Stimulated activated CD8-positive, alpha-beta memory T cell treated with anti-CD3 and anti-CD28 coated beads, Interleukin-12 subunit alpha, Interleukin-12 subunit beta, amount 100 ng/mL, for 1 hour (primary cell): ENCODE results near the gene ZXDC.

ENCODE experiments used
- DNase-seq: peaks from one replicate; pipeline ENCODE4 v3.0.0-alpha.2; 2020; ENCODE audit warnings: low read depth

ZXDC gene

GRCh38 chr3:126415661-126416591, 59.8 kb downstream of the ZXDC start:
- no peak for DNase-seq

DNA sequence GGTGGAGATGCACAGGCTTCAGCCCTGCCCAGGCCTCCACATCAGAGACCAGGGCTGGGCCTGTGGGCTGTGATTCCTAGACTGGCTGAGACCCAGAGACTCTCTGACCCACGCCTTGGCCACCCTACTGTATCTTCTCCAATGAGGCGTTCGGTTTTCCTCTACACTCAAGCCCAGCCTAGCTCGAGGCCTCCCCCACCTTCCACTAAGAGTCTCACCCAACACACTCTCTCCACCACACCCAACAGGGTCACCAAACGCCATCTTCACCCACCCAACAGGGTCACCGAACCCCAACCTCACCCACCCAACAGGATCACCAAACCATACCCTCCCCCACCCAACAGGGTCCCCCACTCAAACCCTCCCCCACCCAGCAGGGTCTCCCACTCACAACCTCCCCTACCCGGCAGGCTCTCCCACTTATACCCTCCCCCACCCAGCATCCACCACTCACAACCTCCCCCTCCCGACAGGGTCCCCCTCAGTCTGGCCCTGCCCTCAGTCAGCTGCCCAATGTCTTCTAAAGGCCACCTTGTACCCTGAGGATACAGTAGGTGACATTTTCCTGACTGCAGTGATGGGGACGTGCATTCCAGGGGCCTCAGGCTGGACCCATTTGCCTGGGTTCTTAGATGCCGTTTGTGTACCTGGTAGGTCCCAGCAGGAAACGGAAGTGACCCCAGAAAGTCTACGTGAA, 60.6 kb downstream of the ZXDC start:
- DNase-seq, result no peak

DNA sequence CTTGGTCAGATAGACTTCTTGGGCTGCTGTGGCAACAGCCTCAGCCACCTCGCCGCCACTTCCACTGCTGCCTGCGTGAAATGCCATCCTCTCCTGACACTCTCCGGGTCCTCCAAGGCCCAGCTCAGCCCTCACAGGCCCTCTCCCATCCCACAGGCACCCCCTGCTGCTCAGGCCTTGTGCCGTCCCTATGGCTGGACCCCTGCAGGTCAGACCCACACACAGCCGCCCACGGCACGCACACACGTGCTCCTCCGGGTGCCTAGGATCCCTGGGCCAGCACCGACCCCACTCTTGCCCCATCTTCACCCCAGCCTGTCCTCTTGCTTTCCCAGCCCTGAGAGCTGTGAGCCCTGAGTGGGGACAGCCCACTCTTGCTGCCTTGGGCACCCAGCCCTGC, 61.3 kb downstream of the ZXDC start:
- no peak for DNase-seq

- no peak for DNase-seq
Observed at GRCh38 chr3:126413693-126414080, 62.0 kb downstream of the ZXDC start.

DNA sequence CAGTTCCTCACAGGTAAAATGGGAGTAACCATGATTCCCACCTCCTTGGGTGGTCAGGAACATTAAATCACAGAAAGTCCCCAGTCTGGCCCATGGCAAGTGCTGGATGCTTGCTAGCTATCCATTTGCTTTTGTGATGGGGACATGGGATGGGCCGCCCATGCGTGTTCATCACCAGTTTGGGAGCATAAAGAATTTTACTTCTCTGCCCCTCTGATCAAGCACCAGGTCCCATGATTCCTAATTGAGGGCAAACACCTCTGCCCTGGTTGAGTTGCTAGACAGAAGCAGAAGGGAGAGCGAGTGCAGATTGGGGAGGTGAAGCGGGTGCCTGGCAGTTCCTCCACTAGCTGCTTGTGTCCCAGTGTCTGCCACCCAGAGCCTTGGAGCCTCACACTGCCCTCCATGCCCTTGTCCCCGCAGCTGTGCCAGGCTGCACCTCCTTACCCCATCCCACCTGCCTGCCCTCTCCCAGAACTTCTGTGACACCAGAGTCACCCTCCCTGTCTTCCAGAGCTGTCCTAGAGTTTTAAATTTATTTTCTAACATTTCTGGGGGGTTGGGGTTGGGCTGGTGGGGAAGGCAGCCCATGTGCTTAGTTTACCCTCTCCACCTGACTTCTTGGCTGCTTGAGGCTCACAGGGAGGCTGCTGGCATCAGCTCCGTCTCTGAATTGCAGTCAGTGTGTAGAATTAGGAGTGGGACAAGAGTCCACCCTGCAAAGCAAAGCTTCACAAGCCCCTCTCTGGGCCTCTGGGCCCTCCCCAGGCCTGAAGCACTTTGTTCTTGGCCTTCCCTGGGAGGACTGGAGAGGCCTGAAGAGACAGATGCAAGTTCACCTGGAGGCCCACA, 62.6 kb downstream of the ZXDC start:
- no peak for DNase-seq

- no peak for DNase-seq
Observed at GRCh38 chr3:126408099-126408498, 67.6 kb downstream of the ZXDC start.

DNA sequence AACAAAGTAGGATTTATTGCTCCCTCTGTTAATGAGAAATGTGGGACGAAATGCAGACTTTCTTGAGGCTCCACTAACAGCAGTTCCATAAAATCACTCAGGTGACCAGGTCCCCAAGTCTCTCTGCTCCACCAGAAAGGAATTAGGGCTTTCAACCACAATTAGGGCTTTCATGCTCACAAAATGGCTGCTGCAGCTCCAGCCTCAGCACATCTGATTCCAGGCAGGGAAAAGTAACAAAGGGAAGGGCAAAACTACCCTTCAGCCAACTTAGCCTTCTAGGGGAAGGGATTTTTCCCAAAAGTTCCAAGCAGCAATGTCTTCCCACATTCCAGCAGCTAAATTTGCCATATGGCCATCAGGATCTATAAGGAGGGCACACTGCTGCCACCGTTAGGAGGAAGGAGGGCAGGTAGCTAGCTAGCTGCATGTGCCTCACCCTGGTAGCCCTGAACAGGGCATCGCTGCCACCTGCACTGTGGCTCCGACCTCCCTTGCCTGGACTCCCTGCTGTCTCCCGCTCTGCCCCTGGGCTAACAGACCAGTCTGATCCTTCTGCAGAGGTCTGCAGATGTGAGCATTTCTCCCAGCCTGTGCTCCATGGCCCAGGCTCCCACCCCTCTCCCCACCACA, 68.2 kb downstream of the ZXDC start:
- no peak for DNase-seq

DNA sequence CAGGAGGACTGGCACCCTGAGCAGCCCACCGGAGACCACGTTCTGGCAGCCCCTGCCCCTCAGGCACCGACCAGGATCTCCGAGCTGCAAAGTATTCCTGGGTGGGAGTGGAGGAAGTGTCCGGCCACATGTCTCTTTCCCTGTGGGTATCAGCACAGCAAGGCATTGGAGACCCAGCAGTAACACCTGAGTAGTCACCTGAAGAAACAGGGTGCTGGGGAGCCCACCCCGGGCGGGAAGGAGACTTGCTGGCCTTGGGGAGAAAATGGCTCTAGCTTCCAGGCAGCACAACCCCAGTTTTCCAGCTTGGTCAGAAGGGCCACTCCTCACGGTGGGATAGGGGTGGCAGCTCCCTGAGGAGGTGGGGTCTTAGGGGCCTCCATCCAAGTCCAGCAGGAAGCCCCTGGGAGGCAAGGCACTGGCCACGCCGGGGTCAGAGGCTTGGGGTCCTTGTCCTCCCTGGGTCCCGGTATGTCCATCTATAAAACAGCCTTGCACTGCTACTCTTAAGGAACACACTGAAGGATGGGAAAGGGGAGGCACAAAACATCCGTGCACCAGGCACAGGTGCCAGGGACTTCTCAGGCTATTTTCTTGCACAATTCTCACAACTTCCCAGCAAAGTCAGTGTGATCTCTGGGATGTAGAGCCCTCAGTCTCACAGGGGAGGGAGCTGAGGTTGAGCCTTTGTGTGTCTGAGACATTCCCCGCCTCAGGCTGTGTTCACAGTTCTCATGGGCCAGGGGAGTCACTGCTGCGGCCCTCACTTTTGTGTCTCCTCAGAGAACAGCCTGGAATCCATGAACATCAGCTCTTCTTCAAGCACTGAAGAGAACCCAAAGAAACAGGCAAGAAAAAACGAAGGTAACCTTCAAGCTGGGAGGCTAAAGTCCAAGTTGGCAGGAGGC, 69.0 kb downstream of the ZXDC start:
- DNase-seq, result no peak

- no peak for DNase-seq
Observed at GRCh38 chr3:126402666-126403302, 72.9 kb downstream of the ZXDC start.

- DNase-seq, result no peak
Observed at GRCh38 chr3:126402178-126402577, 73.5 kb downstream of the ZXDC start.

DNA sequence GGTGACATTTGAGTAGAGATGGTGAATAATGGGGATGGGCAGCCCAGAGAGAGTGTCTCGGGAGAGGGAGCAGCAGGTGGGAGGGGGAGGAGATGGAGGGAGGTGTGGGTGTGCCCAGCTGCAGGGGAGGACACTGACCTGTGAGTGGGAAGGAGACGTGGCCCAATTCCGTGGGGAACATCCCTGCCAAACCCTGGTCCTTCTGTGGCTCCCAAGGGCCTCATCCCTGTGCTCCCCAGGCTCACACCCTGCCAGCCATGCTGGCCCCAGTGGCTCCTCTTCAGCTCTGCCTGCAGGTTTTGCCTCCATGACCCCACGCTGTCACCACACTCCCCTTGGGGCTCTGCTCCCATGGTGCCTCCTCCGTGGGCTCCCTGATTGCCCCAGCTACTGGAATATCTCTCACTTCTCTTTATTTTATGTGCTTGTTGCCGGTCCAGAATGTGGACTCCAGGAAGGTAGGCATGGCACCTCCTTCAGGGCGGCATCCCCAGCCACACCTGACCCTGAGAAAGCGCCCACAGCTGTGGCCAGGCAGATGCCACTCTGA, 74.0 kb downstream of the ZXDC start:
- no peak for DNase-seq

DNA sequence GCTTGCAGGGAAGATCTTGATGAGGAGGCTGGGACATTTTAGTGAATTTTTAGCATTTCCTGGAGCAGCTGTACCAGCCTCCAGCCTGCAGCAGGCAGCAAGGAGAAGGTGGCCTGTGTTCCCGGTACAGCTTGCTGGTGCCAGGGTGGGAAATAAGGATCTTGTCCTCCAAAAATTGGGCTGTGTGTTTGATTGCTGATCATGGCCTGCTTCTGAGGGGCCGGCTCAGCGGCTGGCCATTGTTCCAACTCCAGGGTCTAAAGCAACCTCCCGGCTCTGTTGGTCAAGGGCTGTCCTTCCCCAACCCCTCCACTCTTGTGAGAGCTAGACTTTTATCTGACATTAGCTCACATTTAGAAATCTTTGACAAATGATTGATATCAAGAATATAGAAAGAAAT, 75.9 kb downstream of the ZXDC start:
- no peak for DNase-seq

- DNase-seq, result no peak
Observed at GRCh38 chr3:126399351-126399735, 76.3 kb downstream of the ZXDC start.

- DNase-seq, result no peak
Observed at GRCh38 chr3:126398423-126399350, 77.0 kb downstream of the ZXDC start.

- DNase-seq, result no peak
Observed at GRCh38 chr3:126397610-126398422, 77.9 kb downstream of the ZXDC start.

DNA sequence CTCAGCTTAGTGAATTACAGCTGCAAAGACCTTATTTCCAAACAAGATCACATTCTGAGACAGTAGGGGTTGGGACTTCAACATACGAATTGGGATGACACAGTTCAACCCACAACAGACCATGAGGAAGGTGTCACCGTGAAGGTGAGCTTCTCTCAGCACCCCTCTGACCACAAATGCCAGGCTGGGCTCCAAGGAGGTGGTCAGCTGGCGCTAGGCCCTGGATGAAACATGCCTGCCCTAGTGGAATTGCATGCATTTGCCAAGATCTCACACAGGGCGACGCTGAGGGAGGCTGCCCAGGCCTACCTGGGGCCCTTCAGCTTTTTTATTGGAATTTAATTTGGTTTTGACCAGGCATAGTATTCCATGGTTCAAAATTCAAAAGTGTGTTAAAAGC, 79.2 kb downstream of the ZXDC start:
- DNase-seq, result no peak

- DNase-seq, result no peak
Observed at GRCh38 chr3:126395846-126396513, 79.7 kb downstream of the ZXDC start.

DNA sequence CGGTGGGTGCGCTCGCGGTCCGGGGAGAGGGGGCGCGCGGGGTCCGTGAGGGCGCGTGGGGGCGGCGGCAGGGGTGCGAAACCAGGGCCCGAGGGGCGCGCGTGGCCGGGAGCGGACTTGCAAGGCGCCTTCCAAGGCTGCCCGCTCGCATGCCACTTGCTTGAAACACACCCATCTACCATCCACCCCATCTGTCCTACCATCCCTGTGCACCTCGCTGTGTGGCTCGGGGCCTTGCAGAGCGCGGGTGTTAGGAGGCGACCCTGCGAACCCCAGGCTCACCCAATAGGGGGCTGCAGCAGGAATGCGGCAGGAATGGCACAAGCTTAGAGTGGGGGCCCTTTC, 80.7 kb downstream of the ZXDC start:
- DNase-seq, result no peak
